HUES48 (cell line): ENCODE measurements around the gene IQSEC2.

Experiments used
- H3K27ac ChIP-seq: one replicate; pipeline ENCODE4 v1.7.0; 2013; ENCODE audit warnings: low read depth, low read length, inconsistent platforms
- H3K27me3 ChIP-seq: 2 replicates; pipeline ENCODE4 v1.6.1; 2013; ENCODE audit warnings: mild to moderate bottlenecking, low read length; ENCODE audit not compliant: control insufficient read depth, insufficient read depth
- H3K36me3 ChIP-seq: 2 replicates; pipeline ENCODE4 v1.6.1; 2013; ENCODE audit warnings: low read length; ENCODE audit not compliant: control insufficient read depth, insufficient read depth
- H3K4me1 ChIP-seq: 2 replicates; pipeline ENCODE4 v1.6.1; 2013; ENCODE audit warnings: mild to moderate bottlenecking, low read length; ENCODE audit not compliant: control insufficient read depth, insufficient read depth
- H3K4me3 ChIP-seq: 2 replicates; pipeline ENCODE4 v1.5.1; 2013; ENCODE audit warnings: mild to moderate bottlenecking, low read depth, low read length
- H3K9ac ChIP-seq: 2 replicates; pipeline ENCODE4 v1.6.1; 2013; ENCODE audit warnings: mild to moderate bottlenecking, low read depth, low read length, moderate library complexity
- H3K9me3 ChIP-seq: 2 replicates; pipeline ENCODE4 v1.6.1; 2013; ENCODE audit warnings: low read length; ENCODE audit not compliant: control insufficient read depth, insufficient read depth

IQSEC2 gene

GRCh38 chrX:53241558-53241957, 39.8 kb downstream of the IQSEC2 start:
- Histone ChIP-seq H3K27ac (no peak overlapping the region), H3K4me1 (no peaks in the 10 kb centered on the region), H3K4me3 (no peak overlapping the region), H3K27me3 (no peaks in the 10 kb centered on the region), H3K9me3 (peaks cover 21% of the 10 kb centered on the region), H3K9ac (no peak overlapping the region), H3K36me3 (peaks cover 47% of the 10 kb centered on the region)

- H3K4me1 ChIP-seq = no peaks in the 10 kb centered on the region
- peaks cover 21% of the 10 kb centered on the region; the same call in 1 of the 2 replicates for H3K9me3 ChIP-seq
- no peak overlapping the region for H3K27ac ChIP-seq
- H3K4me3 ChIP-seq = no peak overlapping the region
- no peaks in the 10 kb centered on the region for H3K27me3 ChIP-seq
- H3K9ac ChIP-seq = no peak overlapping the region
- peaks cover 45% of the 10 kb centered on the region for H3K36me3 ChIP-seq
Observed at GRCh38 chrX:53239474-53239873, 41.9 kb downstream of the IQSEC2 start.

- Histone ChIP-seq H3K9ac (no peak overlapping the region), H3K36me3 (peaks cover 41% of the 10 kb centered on the region), H3K9me3 (peaks cover 21% of the 10 kb centered on the region; the same call in 1 of the 2 replicates), H3K4me3 (no peak overlapping the region), H3K27me3 (no peaks in the 10 kb centered on the region), H3K4me1 (no peaks in the 10 kb centered on the region), H3K27ac (no peak overlapping the region)
Observed at GRCh38 chrX:53237056-53237455, 44.3 kb downstream of the IQSEC2 start.

GRCh38 chrX:53236025-53236679, 45.2 kb downstream of the IQSEC2 start:
- Histone ChIP-seq H3K9ac (no peak overlapping the region), H3K4me1 (no peaks in the 10 kb centered on the region), H3K36me3 (peaks cover 34% of the 10 kb centered on the region), H3K27ac (no peak overlapping the region), H3K4me3 (no peak overlapping the region), H3K27me3 (no peaks in the 10 kb centered on the region), H3K9me3 (peaks cover 21% of the 10 kb centered on the region; the same call in 1 of the 2 replicates)

GRCh38 chrX:53235566-53235965, 45.8 kb downstream of the IQSEC2 start:
- Histone ChIP-seq H3K27me3 (no peaks in the 10 kb centered on the region), H3K4me1 (no peaks in the 10 kb centered on the region), H3K9me3 (peaks cover 21% of the 10 kb centered on the region; the same call in 1 of the 2 replicates), H3K36me3 (peaks cover 34% of the 10 kb centered on the region), H3K4me3 (no peak overlapping the region), H3K27ac (no peak overlapping the region), H3K9ac (no peak overlapping the region)

GRCh38 chrX:53234484-53234883, 46.9 kb downstream of the IQSEC2 start:
- Histone ChIP-seq H3K27me3 (no peaks in the 10 kb centered on the region), H3K9me3 (peaks cover 17% of the 10 kb centered on the region; the same call in 1 of the 2 replicates), H3K4me3 (no peak overlapping the region), H3K4me1 (no peaks in the 10 kb centered on the region), H3K9ac (no peak overlapping the region), H3K27ac (no peak overlapping the region), H3K36me3 (peaks cover 25% of the 10 kb centered on the region)

- peaks cover 13% of the 10 kb centered on the region; the same call in 1 of the 2 replicates for H3K9me3 ChIP-seq
- no peak overlapping the region for H3K9ac ChIP-seq
- H3K4me1 ChIP-seq = no peaks in the 10 kb centered on the region
- no peak overlapping the region for H3K27ac ChIP-seq
- no peak overlapping the region for H3K4me3 ChIP-seq
- peaks cover 19% of the 10 kb centered on the region for H3K36me3 ChIP-seq
- no peaks in the 10 kb centered on the region for H3K27me3 ChIP-seq
Observed at GRCh38 chrX:53233536-53233935, 47.8 kb downstream of the IQSEC2 start.

GRCh38 chrX:53230116-53230515, 51.3 kb downstream of the IQSEC2 start:
- peaks cover 3% of the 10 kb centered on the region; the same call in 1 of the 2 replicates for H3K9me3 ChIP-seq
- no peaks in the 10 kb centered on the region for H3K36me3 ChIP-seq
- H3K4me3 ChIP-seq = no peak overlapping the region
- no peaks in the 10 kb centered on the region for H3K27me3 ChIP-seq
- H3K4me1 ChIP-seq = no peaks in the 10 kb centered on the region
- H3K27ac ChIP-seq = no peak overlapping the region
- H3K9ac ChIP-seq = no peak overlapping the region

GRCh38 chrX:53227224-53227765, 54.1 kb downstream of the IQSEC2 start:
- Histone ChIP-seq H3K27me3 (no peaks in the 10 kb centered on the region), H3K27ac (no peak overlapping the region), H3K36me3 (peaks cover under 1% of the 10 kb centered on the region; the same call in 1 of the 2 replicates), H3K9me3 (no peaks in the 10 kb centered on the region; the same call in 1 of the 2 replicates), H3K4me1 (peaks cover 14% of the 10 kb centered on the region), H3K4me3 (no peak overlapping the region), H3K9ac (no peak overlapping the region)

- H3K9ac ChIP-seq = peak within 1 kb of the TSS; percentile 96
Observed at GRCh38 chrX:53224860-53225797, 56.3 kb downstream of the IQSEC2 start, which contains the start of gene KDM5C. TSS of gene KDM5C (minus strand) at chrX:53225207. CDS start at chrX:53224889, 318 bp downstream.

More at GRCh38 chrX:53224860-53225797, 56.3 kb downstream of the IQSEC2 start, which contains the start of gene KDM5C:
- Histone ChIP-seq H3K4me3 (peak within 1 kb of the TSS; percentile 98), H3K36me3 (peaks cover 20% of the 10 kb centered on the region), H3K27ac (peak within 1 kb of the TSS; percentile 92), H3K9me3 (no peaks in the 10 kb centered on the region), H3K4me1 (peaks cover 14% of the 10 kb centered on the region), H3K27me3 (no peaks in the 10 kb centered on the region)
